Lower leg skin (tissue), 4 donors: ENCODE measurements around the gene NMB. TPM values are rescaled to one million over a fixed set of nuclear protein-coding genes. Genes with fewer than 3 reads are reported as not detected.

ENCODE experiments used
- DNase-seq, 2 donors: peaks; one replicate each; pipeline ENCODE4 v3.0.0-alpha.2; 2019; ENCODE audit warnings: low spot score in 2 of 2
- H3K4me3 ChIP-seq: fragments of 200-600 bp; sonication (generic); 2 replicates; pipeline ENCODE4 v1.5.1; 2017; ENCODE audit warnings: mild to moderate bottlenecking, low read depth; ENCODE audit not compliant: poor library complexity, severe bottlenecking
- CTCF ChIP-seq, 3 donors: fragments of 450-650 bp; IDR thresholded peaks; one replicate each; pipeline ENCODE4 v1.5.1; 2016; ENCODE audit warnings: antibody characterized with exemption in 3 of 3, mild to moderate bottlenecking in 3 of 3, moderate library complexity in 2 of 3
- POLR2A ChIP-seq, 2 donors: fragments of 450-650 bp; IDR thresholded peaks; one replicate each; pipeline ENCODE4 v1.6.1; 2016 to 2017; ENCODE audit warnings: antibody characterized with exemption in 2 of 2, mild to moderate bottlenecking in 1 of 2, moderate library complexity in 1 of 2
- WGBS, 2 donors: methylation state at CpG; one replicate each; pipeline ENCODE4 v1.1.5; 2018; 5-methylcytosine and 5-hydroxymethylcytosine counted together
- intact Hi-C: fragments of 100-400 bp; cut with DNase I; formaldehyde crosslinking; loops from one replicate; pipeline ENCODE4 v1.15.0; 2023; ENCODE audit warnings: low total_unique reads
- total RNA-seq, 4 donors: library from RNA; depleted of rRNA; stranded (reverse); fragments of >200 nt; gene quantifications; one replicate each; pipeline ENCODE4 v1.1.0, GENCODE V29; 2016

Gene NMB
- total RNA-seq, 4 donors from 2014 or later: 0.88 to 5.7 (median 3.5) TPM

DNA sequence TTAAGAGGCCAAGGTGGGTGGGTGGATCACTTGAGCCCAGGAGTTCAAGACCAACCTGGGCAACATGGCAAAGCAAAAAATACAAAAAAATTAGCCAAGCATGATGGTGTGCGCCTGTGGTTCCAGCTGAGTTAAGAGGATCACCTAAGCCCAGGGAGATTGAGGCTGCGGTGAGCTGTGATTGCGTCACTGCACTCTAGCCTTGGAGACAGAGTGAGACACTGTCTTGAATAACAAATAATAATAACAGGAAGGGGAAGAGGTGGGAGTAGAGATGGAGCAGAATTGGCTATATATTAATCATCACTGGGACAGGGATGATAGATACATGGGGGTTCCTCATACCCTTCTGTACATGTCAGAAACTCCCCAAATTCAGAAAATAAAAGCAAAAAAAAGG, 23.8 kb upstream of the NMB start:
- no peak for TF ChIP-seq CTCF (IDR thresholded peaks at IDR 0.05)
- no peak for TF ChIP-seq POLR2A (IDR thresholded peaks at IDR 0.05)
- intact Hi-C loops: no loop called here
- 86 to 95% methylated on average over 3 of the region's 3 CpGs for WGBS, 2 donors
- DNase-seq: no peak
- no peak overlapping the region for H3K4me3 ChIP-seq

DNA sequence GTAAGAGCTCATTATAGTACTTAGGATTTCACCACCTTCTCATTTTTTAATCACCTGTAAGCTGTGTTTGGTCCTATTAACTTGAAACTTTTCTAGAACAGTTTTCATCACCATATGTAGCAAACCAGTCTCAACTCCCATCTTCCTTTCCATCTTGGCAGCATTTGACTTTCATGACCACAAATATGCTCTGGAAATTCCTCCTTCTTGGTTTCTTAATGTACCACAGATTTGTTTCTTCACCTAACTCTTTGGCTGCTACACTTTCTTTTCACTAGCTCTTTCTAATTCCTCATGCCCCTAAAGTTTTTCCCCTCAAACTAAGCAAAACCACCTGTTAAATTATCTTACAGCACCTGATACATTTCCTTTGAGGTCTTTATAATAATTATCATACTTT, 13.2 kb upstream of the NMB start:
- H3K4me3 ChIP-seq: no peak overlapping the region
- DNase-seq: no peak
- no peak for TF ChIP-seq CTCF (IDR thresholded peaks at IDR 0.05)
- no peak for TF ChIP-seq POLR2A (IDR thresholded peaks at IDR 0.05)
- intact Hi-C loops: no loop called here

GRCh38 chr15:84669726-84670125, 11.7 kb upstream of the NMB start:
- intact Hi-C loops: no loop called here
- TF ChIP-seq CTCF (IDR thresholded peaks at IDR 0.05) (no peak), POLR2A (IDR thresholded peaks at IDR 0.05) (no peak)
- no peak overlapping the region for H3K4me3 ChIP-seq
- DNase-seq: no peak
- 64 to 73% methylated on average over 8 of the region's 8 CpGs for WGBS, 2 donors

DNA sequence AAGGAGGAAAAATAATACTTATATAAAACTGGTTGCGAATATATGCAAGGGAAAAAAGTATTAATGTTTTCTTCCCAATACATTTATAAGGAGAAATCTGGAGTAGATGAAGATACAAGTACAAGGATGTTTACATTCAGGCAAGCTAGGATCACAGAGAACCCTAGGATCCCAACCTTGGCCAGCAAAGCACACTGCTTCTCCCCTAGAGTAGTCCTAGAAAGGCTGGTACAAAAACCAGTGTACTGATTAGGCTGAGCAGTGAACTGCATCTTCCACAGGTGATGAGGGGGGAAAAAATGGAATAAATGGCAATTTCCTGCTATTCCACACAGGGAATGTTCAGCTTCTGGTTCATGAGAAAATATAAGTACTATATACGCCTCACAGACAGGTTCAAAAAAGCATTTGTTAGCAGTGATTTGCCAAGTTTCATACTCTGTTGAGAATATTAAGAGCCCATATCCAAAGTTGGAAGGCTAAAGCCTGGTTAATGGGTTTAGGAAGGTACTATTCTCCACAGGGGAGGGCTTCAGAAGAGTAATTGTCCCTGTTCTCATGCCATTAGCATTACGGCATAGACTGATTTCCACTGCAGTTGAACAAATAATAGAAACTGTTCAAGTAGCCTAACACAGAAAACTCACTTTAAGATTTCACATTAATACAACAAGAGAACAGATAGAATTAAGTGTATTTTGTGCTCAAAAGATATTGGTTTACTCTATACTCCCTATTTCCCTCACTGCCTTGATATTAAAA, 10.4 kb upstream of the NMB start:
- TF ChIP-seq CTCF (IDR thresholded peaks at IDR 0.05) (no peak), POLR2A (IDR thresholded peaks at IDR 0.05) (no peak)
- WGBS, 2 donors: 94 to 98% methylated on average over 3 of the region's 3 CpGs
- H3K4me3 ChIP-seq: no peak overlapping the region
- no peak for DNase-seq
- intact Hi-C loops: no loop called here

GRCh38 chr15:84666373-84666772, 8.4 kb upstream of the NMB start:
- TF ChIP-seq CTCF (IDR thresholded peaks at IDR 0.05): no peak
- TF ChIP-seq POLR2A (IDR thresholded peaks at IDR 0.05): no peak
- 77 to 89% methylated on average over 2 of the region's 2 CpGs for WGBS, 2 donors
- H3K4me3 ChIP-seq: no peak overlapping the region
- no peak for DNase-seq
- intact Hi-C loops: no loop called here

DNA sequence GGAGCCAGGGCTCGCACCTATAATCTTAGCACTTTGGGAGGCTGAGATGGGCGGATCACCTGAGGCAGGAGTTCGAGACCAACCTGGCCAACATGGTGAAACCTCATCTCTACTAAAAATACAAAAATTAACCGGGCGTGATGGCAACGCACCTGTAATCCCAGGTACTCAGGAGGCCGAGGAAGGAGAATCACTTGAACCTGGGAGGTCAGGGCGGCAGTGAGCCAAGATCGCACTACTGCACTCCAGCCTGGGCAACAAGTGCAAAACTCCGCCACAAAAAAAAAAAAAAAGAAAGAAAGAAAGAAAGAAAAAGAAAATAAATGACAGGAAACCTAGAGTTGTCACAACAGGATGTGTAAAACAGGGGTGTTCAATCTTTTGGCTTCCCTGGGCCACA, 3.0 kb upstream of the NMB start:
- intact Hi-C loops: no loop called here
- no peak for DNase-seq
- 89 to 95% methylated on average over 10 of the region's 10 CpGs for WGBS, 2 donors
- TF ChIP-seq CTCF (IDR thresholded peaks at IDR 0.05): no peak
- TF ChIP-seq POLR2A (IDR thresholded peaks at IDR 0.05): no peak
- no peak overlapping the region for H3K4me3 ChIP-seq
